Lower leg skin (tissue), 3 donors: ENCODE data around the gene ZNF728.
"Not testable (repeated sequence)": the region's sequence is repeated elsewhere in the genome, so short reads cannot be mapped to it uniquely, and the experiment has no call there.

Source experiments
- POLR2A ChIP-seq, 2 donors: fragments of 450-650 bp; IDR thresholded peaks; one replicate each; pipeline ENCODE4 v1.6.1; 2016 to 2017; ENCODE audit warnings: antibody characterized with exemption in 2 of 2, mild to moderate bottlenecking in 1 of 2, moderate library complexity in 1 of 2
- TF ChIP-seq, protein P1 (sequence below), 3 donors: fragments of 450-650 bp; IDR thresholded peaks; one replicate each; pipeline ENCODE4 v1.5.1; 2016; ENCODE audit warnings: antibody characterized with exemption in 3 of 3, mild to moderate bottlenecking in 3 of 3, moderate library complexity in 2 of 3

DNA sequence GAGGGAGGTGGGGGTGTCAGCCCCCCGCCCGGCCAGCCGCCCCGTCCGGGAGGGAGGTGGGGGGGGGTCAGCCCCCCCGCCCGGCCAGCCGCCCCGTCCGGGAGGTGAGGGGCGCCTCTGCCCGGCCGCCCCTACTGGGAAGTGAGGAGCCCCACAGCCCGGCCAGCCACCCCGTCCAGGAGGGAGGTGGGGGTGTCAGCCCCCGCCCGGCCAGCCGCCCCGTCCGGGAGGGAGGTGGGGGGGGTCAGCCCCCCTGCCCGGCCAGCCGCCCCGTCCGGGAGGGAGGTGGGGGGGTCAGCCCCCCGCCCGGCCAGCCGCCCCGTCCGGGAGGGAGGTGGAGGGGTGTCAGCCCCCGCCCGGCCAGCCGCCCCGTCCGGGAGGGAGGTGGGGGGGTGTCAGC is 75.4 kb downstream of the ZNF728 start:
- TF ChIP-seq, protein P1, sequence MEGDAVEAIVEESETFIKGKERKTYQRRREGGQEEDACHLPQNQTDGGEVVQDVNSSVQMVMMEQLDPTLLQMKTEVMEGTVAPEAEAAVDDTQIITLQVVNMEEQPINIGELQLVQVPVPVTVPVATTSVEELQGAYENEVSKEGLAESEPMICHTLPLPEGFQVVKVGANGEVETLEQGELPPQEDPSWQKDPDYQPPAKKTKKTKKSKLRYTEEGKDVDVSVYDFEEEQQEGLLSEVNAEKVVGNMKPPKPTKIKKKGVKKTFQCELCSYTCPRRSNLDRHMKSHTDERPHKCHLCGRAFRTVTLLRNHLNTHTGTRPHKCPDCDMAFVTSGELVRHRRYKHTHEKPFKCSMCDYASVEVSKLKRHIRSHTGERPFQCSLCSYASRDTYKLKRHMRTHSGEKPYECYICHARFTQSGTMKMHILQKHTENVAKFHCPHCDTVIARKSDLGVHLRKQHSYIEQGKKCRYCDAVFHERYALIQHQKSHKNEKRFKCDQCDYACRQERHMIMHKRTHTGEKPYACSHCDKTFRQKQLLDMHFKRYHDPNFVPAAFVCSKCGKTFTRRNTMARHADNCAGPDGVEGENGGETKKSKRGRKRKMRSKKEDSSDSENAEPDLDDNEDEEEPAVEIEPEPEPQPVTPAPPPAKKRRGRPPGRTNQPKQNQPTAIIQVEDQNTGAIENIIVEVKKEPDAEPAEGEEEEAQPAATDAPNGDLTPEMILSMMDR (IDR thresholded peaks at IDR 0.05), result not testable (repeated sequence)
- TF ChIP-seq POLR2A (IDR thresholded peaks at IDR 0.05), result not testable (repeated sequence)
